Measurements from ENCODE around the gene USP15.

USP15 gene

GRCh38 chr12:62434494-62435302, 174.5 kb downstream of the USP15 start:
- Histone ChIP-seq H3K36me3 (ENCODE audit: control insufficient read depth, insufficient read depth, low read length) (no peaks in the 10 kb centered on the region), H3K4me3 (replicated peaks; ENCODE audit: low read depth, low read length) (peak overlapping the region; percentile 65), H3K27me3 (replicated peaks; ENCODE audit: control insufficient read depth, insufficient read depth, low read length) (no peaks in the 10 kb centered on the region)
- TF ChIP-seq CTCF (IDR thresholded peaks at IDR 0.05; ENCODE audit: insufficient read depth, low read length, poor library complexity, severe bottlenecking): no peak
- no peak for DNase-seq (ENCODE audit: extremely low read depth, insufficient read length)

GRCh38 chr12:62435303-62436163, 175.3 kb downstream of the USP15 start:
- no peaks in the 10 kb centered on the region for H3K27me3 ChIP-seq (replicated peaks; ENCODE audit: control insufficient read depth, insufficient read depth, low read length)
- DNase-seq (ENCODE audit: extremely low read depth, insufficient read length): peak; percentile 25

GRCh38 chr12:62436164-62436503, 175.9 kb downstream of the USP15 start:
- Histone ChIP-seq H3K27me3 (replicated peaks; ENCODE audit: control insufficient read depth, insufficient read depth, low read length) (no peaks in the 10 kb centered on the region), H3K36me3 (ENCODE audit: control insufficient read depth, insufficient read depth, low read length) (no peaks in the 10 kb centered on the region), H3K4me3 (replicated peaks; ENCODE audit: low read depth, low read length) (no peak overlapping the region)
- no peak for DNase-seq (ENCODE audit: extremely low read depth, insufficient read length)
- TF ChIP-seq CTCF (IDR thresholded peaks at IDR 0.05; ENCODE audit: insufficient read depth, low read length, poor library complexity, severe bottlenecking): no peak

More at GRCh38 chr12:62435303-62436163, 175.3 kb downstream of the USP15 start:
- Histone ChIP-seq H3K36me3 (ENCODE audit: control insufficient read depth, insufficient read depth, low read length) (no peaks in the 10 kb centered on the region), H3K4me3 (replicated peaks; ENCODE audit: low read depth, low read length) (peak overlapping the region; percentile 65)
- TF ChIP-seq CTCF (IDR thresholded peaks at IDR 0.05; ENCODE audit: insufficient read depth, low read length, poor library complexity, severe bottlenecking): peak; percentile 61

DNA sequence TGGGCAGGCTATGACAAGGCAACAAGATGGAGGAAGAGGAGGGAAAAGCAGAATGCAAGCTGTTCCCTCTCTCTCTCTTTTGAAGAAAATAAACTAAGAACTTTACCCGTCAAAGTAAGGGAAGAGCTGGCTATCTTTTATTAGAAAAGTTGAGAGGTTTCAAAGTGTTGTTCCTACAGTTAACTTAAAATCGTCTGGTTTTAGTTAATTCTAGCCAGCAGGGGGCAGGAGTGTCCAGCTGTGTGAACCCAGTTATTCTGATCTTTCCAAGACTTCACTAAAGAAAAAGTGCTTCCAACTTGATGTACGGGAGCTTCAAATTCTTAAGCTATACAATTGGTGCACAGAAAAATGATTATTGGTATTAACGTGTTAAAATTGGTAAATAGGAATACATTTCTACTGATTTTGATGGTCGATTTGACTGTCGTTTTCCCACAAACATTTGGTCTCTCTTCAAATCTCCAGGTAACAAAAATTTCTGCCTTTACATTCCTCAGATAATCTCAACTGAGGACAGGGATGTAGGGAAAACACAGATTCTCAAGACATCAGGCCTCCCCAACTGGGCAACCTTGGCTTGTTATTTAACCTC, 178.0 kb downstream of the USP15 start:
- H3K27me3 ChIP-seq (replicated peaks; ENCODE audit: control insufficient read depth, insufficient read depth, low read length): no peaks in the 10 kb centered on the region
- peak; percentile 65 for TF ChIP-seq CTCF (IDR thresholded peaks at IDR 0.05; ENCODE audit: insufficient read depth, low read length, poor library complexity, severe bottlenecking)
- DNase-seq (ENCODE audit: extremely low read depth, insufficient read length): no peak
- no peaks in the 10 kb centered on the region for H3K36me3 ChIP-seq (ENCODE audit: control insufficient read depth, insufficient read depth, low read length)
- H3K4me3 ChIP-seq (replicated peaks; ENCODE audit: low read depth, low read length): no peak overlapping the region

DNA sequence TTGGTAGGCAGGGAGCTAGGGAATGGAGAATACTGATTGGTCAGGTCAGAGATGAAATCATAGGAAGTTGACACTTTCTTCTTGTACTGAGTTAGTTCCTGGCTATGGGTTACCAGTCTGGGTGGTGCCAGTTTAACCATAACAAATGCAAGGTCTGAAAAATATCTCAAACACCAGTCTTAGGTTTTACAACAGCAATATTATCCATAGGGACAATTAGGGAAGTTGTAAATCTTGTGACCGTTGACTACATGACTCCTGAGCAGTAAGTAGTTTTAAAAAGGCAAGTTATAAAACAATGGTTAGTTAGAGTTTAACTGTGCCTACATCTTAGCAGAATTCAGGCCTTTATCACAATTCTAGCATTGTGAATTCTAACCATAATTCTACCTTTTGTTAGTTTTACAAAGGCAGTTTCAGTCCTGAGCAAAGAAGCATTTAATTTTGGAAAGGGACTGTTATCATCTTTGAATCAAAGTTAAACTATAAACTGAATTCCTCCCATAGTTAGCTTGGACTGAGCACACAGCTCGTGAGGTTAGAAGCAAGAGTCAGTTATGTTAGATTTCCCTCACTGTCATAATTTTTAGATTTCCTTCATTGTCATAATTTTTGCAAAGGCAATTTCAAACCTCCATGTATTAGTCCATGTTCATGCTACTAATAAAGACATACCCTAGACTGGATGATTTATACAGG, 186.7 kb downstream of the USP15 start:
- no peak for TF ChIP-seq CTCF (IDR thresholded peaks at IDR 0.05; ENCODE audit: insufficient read depth, low read length, poor library complexity, severe bottlenecking)
- DNase-seq (ENCODE audit: extremely low read depth, insufficient read length): no peak
- no peak overlapping the region for H3K4me3 ChIP-seq (replicated peaks; ENCODE audit: low read depth, low read length)
- H3K27me3 ChIP-seq (replicated peaks; ENCODE audit: control insufficient read depth, insufficient read depth, low read length): no peaks in the 10 kb centered on the region; the same call in 1 of the 2 replicates
- no peaks in the 10 kb centered on the region for H3K36me3 ChIP-seq (ENCODE audit: control insufficient read depth, insufficient read depth, low read length)
